HepG2 (cell line): Measurements from ENCODE around the gene MRPL48. TPM values are rescaled to one million over a fixed set of nuclear protein-coding genes. Genes with fewer than 3 reads are reported as not detected.

Experiments
- AKNA ChIP-seq: sonication (generic); formaldehyde crosslinking; IDR thresholded peaks from 2 replicates; pipeline ENCODE4 v1.4.0; 2020; ENCODE audit warnings: missing genetic modification reagents, borderline replicate concordance
- ATM ChIP-seq: fragments of 450-650 bp; IDR thresholded peaks from 2 replicates; pipeline ENCODE4 v1.7.1; 2017; ENCODE audit warnings: mild to moderate bottlenecking, borderline replicate concordance
- BRF2 ChIP-seq: sonication (generic); formaldehyde crosslinking; IDR thresholded peaks from 2 replicates; pipeline ENCODE4 v1.8.1; 2022; ENCODE audit warnings: mild to moderate bottlenecking, missing genetic modification reagents
- DMAP1 ChIP-seq: IDR thresholded peaks from 2 replicates; pipeline ENCODE4 v1.6.1; 2016
- ELK4 ChIP-seq: sonication (generic); formaldehyde crosslinking; IDR thresholded peaks from 2 replicates; pipeline ENCODE4 v1.9.0; 2021; ENCODE audit warnings: missing genetic modification reagents, borderline replicate concordance
- GMEB1 ChIP-seq: sonication (generic); formaldehyde crosslinking; IDR thresholded peaks from 2 replicates; pipeline ENCODE4 v1.5.1; 2020; ENCODE audit warnings: missing genetic modification reagents, mild to moderate bottlenecking, borderline replicate concordance
- GTF3A ChIP-seq: sonication (generic); formaldehyde crosslinking; conservative IDR thresholded peaks from 2 replicates; pipeline ENCODE4 v1.4.0; 2020; ENCODE audit warnings: mild to moderate bottlenecking, missing genetic modification reagents
- IKZF1 ChIP-seq: fragments of 450-650 bp; IDR thresholded peaks from 2 replicates; pipeline ENCODE4 v1.7.1; 2016
- NFRKB ChIP-seq: fragments of 450-650 bp; IDR thresholded peaks from 2 replicates; pipeline ENCODE4 v1.6.1; 2017
- ZBTB3 ChIP-seq: sonication (generic); formaldehyde crosslinking; IDR thresholded peaks from 2 replicates; pipeline ENCODE4 v1.4.0; 2020; ENCODE audit warnings: low read depth, mild to moderate bottlenecking, moderate library complexity, missing genetic modification reagents, borderline replicate concordance
- ZNF3 ChIP-seq: IDR thresholded peaks from 2 replicates; pipeline ENCODE4 v1.7.0; 2017; ENCODE audit warnings: inconsistent platforms
- ZNF317 ChIP-seq: sonication (generic); formaldehyde crosslinking; IDR thresholded peaks from 2 replicates; pipeline ENCODE4 v1.5.0; 2020; ENCODE audit warnings: mild to moderate bottlenecking, missing genetic modification reagents
- ZNF556 ChIP-seq: sonication (generic); formaldehyde crosslinking; IDR thresholded peaks from 2 replicates; pipeline ENCODE4 v1.4.0; 2020; ENCODE audit warnings: mild to moderate bottlenecking, missing genetic modification reagents, borderline replicate concordance
- ZNF615 ChIP-seq: sonication (generic); formaldehyde crosslinking; IDR thresholded peaks from 2 replicates; pipeline ENCODE4 v1.5.0; 2020; ENCODE audit warnings: mild to moderate bottlenecking, missing genetic modification reagents, borderline replicate concordance
- ZNF781 ChIP-seq: sonication (generic); formaldehyde crosslinking; IDR thresholded peaks from 2 replicates; pipeline ENCODE4 v1.5.1; 2020; ENCODE audit warnings: borderline replicate concordance, mild to moderate bottlenecking, missing genetic modification reagents; ENCODE audit errors: not compliant biosample characterization
- ZNF841 ChIP-seq: sonication (generic); formaldehyde crosslinking; IDR thresholded peaks from 2 replicates; pipeline ENCODE4 v1.8.1; 2023; ENCODE audit warnings: missing genetic modification reagents, borderline replicate concordance
- ZSCAN9 ChIP-seq: IDR thresholded peaks from 2 replicates; pipeline ENCODE4 v1.6.1; 2016; ENCODE audit warnings: borderline replicate concordance
- polyA plus RNA-seq, 8 experiments: library from polyadenylated mRNA; depleted of rRNA in 3 of 8; stranded (reverse) in 7 of 8; unstranded in 1 of 8; fragments of >200 nt; fragmentation: Illumina TruSeq in 4 of 8; extraction: Trizol in 4 of 8; gene quantifications; 2 replicates each; pipeline versions ENCODE4 v1.2.1 to v1.2.3, GENCODE V29; 2011 to 2016; ENCODE audit warnings: low read depth in 4 of 8, missing spikeins in 1 of 8, mixed read lengths in 1 of 8; ENCODE audit not compliant: insufficient read depth in 1 of 8
- total RNA-seq, 5 experiments: library from RNA; depleted of rRNA; stranded (reverse); fragments of >200 nt; fragmentation: Illumina TruSeq; extraction: Trizol; gene quantifications; 2 replicates each; pipeline ENCODE4 v1.2.3, GENCODE V29; 2016; ENCODE audit warnings: low read depth in 1 of 5

Gene MRPL48
- total and polyA plus RNA-seq, 2 of the 13 experiments (the other 11 are each of a cell fraction or from before 2014, with no cell fraction given) = 61.2 to 67.9 TPM

- TF ChIP-seq ELK4 (CRISPR knock-in tag) (no peak), ZNF317 (CRISPR knock-in tag) (no peak), ATM (no peak), ZNF781 (no peak), ZBTB3 (CRISPR knock-in tag) (0 out of 2 replicates have a peak, but pooled peaks have one; percentile 12), GMEB1 (peak; percentile 97), ZNF556 (CRISPR knock-in tag) (no peak), ZNF3 (CRISPR knock-in tag) (no peak), NFRKB (no peak), ZSCAN9 (CRISPR knock-in tag) (no peak), IKZF1 (no peak), ZNF841 (no peak), AKNA (no peak), DMAP1 (CRISPR knock-in tag) (peak; percentile 61), BRF2 (CRISPR knock-in tag) (no peak), GTF3A (CRISPR knock-in tag) (no peak), ZNF615 (CRISPR knock-in tag) (no peak)
These were observed 26.8 kb upstream of the MRPL48 start, which contains the start of gene RAB6A (continued) for GRCh38 chr11:73760679-73761402.
